Endothelial cell (in vitro differentiated cells): Measurements from ENCODE around the gene LAMB3. TPM values are rescaled to one million over a fixed set of nuclear protein-coding genes. Genes with fewer than 3 reads are reported as not detected.

Experiments used
- DNase-seq: peaks from one replicate; pipeline ENCODE4 v3.0.0; 2021; ENCODE audit warnings: low spot score
- H3K27ac Mint-ChIP-seq: one replicate; pipeline ENCODE4 v1.8.0; 2021; ENCODE audit warnings: mixed read lengths, inconsistent platforms; ENCODE audit not compliant: unreplicated experiment
- H3K27me3 Mint-ChIP-seq: one replicate; pipeline ENCODE4 v1.8.0; 2021; ENCODE audit warnings: mild to moderate bottlenecking, moderate library complexity, mixed read lengths, inconsistent platforms; ENCODE audit not compliant: unreplicated experiment
- H3K36me3 Mint-ChIP-seq: one replicate; pipeline ENCODE4 v1.8.0; 2021; ENCODE audit warnings: mild to moderate bottlenecking, low read depth, mixed read lengths, inconsistent platforms; ENCODE audit not compliant: unreplicated experiment
- H3K4me1 Mint-ChIP-seq: one replicate; pipeline ENCODE4 v1.8.0; 2021; ENCODE audit warnings: mild to moderate bottlenecking, mixed read lengths, inconsistent platforms; ENCODE audit not compliant: unreplicated experiment
- H3K4me3 Mint-ChIP-seq: one replicate; pipeline ENCODE4 v1.8.0; 2021; ENCODE audit warnings: mild to moderate bottlenecking, mixed read lengths, inconsistent platforms; ENCODE audit not compliant: unreplicated experiment
- H3K9me3 Mint-ChIP-seq: one replicate; pipeline ENCODE4 v1.8.0; 2021; ENCODE audit warnings: mixed read lengths, inconsistent platforms; ENCODE audit not compliant: unreplicated experiment
- total RNA-seq: library from RNA; stranded (reverse); fragmentation: NEBNext Ultra II Directional; extraction: Animal tissue kit (Norgen Biotek cat#: 25700); gene quantifications from one replicate; pipeline ENCODE4 v1.2.1, GENCODE V29; 2021; ENCODE audit not compliant: unreplicated experiment
- TF ChIP-seq, protein P1 (sequence below): fragments of 200-600 bp; sonication (generic); IDR thresholded peaks from one replicate; pipeline ENCODE4 v1.5.0; 2021; ENCODE audit warnings: antibody characterized with exemption; ENCODE audit not compliant: unreplicated experiment

Gene LAMB3
- total RNA-seq, 1 donor from 2014 or later = 0.21 TPM

GRCh38 chr1:209646558-209646957 is 5.7 kb downstream of the LAMB3 start:
- H3K4me3 Mint-ChIP-seq = no peak overlapping the region
- peaks cover 5% of the 10 kb centered on the region for H3K27me3 Mint-ChIP-seq
- peaks cover 4% of the 10 kb centered on the region for H3K4me1 Mint-ChIP-seq
- DNase-seq = peak; percentile 33
- no peaks in the 10 kb centered on the region for H3K36me3 Mint-ChIP-seq
- TF ChIP-seq, protein P1, sequence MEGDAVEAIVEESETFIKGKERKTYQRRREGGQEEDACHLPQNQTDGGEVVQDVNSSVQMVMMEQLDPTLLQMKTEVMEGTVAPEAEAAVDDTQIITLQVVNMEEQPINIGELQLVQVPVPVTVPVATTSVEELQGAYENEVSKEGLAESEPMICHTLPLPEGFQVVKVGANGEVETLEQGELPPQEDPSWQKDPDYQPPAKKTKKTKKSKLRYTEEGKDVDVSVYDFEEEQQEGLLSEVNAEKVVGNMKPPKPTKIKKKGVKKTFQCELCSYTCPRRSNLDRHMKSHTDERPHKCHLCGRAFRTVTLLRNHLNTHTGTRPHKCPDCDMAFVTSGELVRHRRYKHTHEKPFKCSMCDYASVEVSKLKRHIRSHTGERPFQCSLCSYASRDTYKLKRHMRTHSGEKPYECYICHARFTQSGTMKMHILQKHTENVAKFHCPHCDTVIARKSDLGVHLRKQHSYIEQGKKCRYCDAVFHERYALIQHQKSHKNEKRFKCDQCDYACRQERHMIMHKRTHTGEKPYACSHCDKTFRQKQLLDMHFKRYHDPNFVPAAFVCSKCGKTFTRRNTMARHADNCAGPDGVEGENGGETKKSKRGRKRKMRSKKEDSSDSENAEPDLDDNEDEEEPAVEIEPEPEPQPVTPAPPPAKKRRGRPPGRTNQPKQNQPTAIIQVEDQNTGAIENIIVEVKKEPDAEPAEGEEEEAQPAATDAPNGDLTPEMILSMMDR = no peak
- H3K27ac Mint-ChIP-seq = no peak overlapping the region
- H3K9me3 Mint-ChIP-seq = no peaks in the 10 kb centered on the region

- Mint-ChIP-seq H3K36me3 (no peaks in the 10 kb centered on the region), H3K4me3 (no peak overlapping the region), H3K27ac (no peak overlapping the region), H3K27me3 (peaks cover 5% of the 10 kb centered on the region), H3K9me3 (no peaks in the 10 kb centered on the region), H3K4me1 (peaks cover 4% of the 10 kb centered on the region)
- DNase-seq = no peak
- TF ChIP-seq, protein P1 = no peak
Observed at GRCh38 chr1:209645574-209646452, 6.4 kb downstream of the LAMB3 start.

- TF ChIP-seq, protein P1 = no peak
- no peak overlapping the region for H3K4me3 Mint-ChIP-seq
- H3K4me1 Mint-ChIP-seq = no peaks in the 10 kb centered on the region
- no peaks in the 10 kb centered on the region for H3K36me3 Mint-ChIP-seq
- DNase-seq = no peak
- H3K9me3 Mint-ChIP-seq = no peaks in the 10 kb centered on the region
- no peak overlapping the region for H3K27ac Mint-ChIP-seq
- peaks cover 4% of the 10 kb centered on the region for H3K27me3 Mint-ChIP-seq
Observed at GRCh38 chr1:209643285-209644020, 8.8 kb downstream of the LAMB3 start.

DNA sequence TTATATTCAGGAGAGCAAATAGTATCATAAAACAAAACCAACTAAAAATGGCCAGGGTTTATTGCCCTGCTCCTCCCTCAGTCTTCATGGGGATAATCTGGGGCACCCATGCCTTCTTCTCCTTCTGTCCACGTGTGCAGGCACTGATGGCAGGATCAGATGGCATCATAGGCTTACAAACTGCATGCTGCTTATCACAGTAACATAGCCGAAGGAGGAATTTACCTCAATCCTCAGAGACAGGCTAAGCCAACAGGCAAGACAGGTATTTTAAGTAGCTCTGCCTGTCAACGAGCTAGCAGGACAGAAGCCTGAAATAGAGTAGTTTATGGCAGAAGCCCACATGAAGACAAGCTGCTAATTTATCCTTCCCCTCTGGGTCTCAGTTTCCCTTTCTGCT is 9.4 kb downstream of the LAMB3 start:
- DNase-seq = no peak
- TF ChIP-seq, protein P1 = no peak
- H3K4me1 Mint-ChIP-seq = no peaks in the 10 kb centered on the region

DNA sequence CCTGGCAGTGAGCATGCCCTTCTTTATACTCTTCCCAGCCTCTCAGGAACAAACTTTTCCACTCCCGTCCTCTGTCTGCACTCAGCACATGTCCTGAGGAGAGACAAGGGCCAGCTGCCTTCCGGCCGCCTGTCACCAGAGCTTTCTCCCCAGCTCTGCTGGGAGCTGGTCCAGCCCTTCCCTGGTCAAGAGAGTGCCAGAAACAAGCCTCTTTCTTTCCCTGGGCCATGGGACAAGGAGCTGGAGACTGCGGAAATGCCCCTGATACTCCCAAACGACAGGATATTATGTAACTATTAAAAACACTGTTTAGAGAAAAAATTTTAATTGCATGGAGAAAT is 10.4 kb downstream of the LAMB3 start:
- H3K36me3 Mint-ChIP-seq = no peaks in the 10 kb centered on the region
- no peak overlapping the region for H3K4me3 Mint-ChIP-seq
- TF ChIP-seq, protein P1 = no peak
- H3K4me1 Mint-ChIP-seq = no peaks in the 10 kb centered on the region
- no peaks in the 10 kb centered on the region for H3K9me3 Mint-ChIP-seq
- no peak overlapping the region for H3K27ac Mint-ChIP-seq
- H3K27me3 Mint-ChIP-seq = peaks cover 7% of the 10 kb centered on the region
- DNase-seq = no peak

More for the DNA sequence above, 9.4 kb downstream of the LAMB3 start:
- no peak overlapping the region for H3K27ac Mint-ChIP-seq
- H3K4me3 Mint-ChIP-seq = no peak overlapping the region
- H3K36me3 Mint-ChIP-seq = no peaks in the 10 kb centered on the region
- H3K9me3 Mint-ChIP-seq = no peaks in the 10 kb centered on the region
- peaks cover 7% of the 10 kb centered on the region for H3K27me3 Mint-ChIP-seq
